C4-2B (cell line): ENCODE measurements around the gene DHX16.

Experiments used
- ZFX ChIP-seq: fragments of 450-650 bp; IDR thresholded peaks from 2 replicates; pipeline ENCODE4 v1.6.1; 2017
- TF ChIP-seq, protein P1 (sequence below): fragments of 450-650 bp; conservative IDR thresholded peaks from 2 replicates; pipeline ENCODE4 v1.5.1; 2017; ENCODE audit warnings: mild to moderate bottlenecking

DNA sequence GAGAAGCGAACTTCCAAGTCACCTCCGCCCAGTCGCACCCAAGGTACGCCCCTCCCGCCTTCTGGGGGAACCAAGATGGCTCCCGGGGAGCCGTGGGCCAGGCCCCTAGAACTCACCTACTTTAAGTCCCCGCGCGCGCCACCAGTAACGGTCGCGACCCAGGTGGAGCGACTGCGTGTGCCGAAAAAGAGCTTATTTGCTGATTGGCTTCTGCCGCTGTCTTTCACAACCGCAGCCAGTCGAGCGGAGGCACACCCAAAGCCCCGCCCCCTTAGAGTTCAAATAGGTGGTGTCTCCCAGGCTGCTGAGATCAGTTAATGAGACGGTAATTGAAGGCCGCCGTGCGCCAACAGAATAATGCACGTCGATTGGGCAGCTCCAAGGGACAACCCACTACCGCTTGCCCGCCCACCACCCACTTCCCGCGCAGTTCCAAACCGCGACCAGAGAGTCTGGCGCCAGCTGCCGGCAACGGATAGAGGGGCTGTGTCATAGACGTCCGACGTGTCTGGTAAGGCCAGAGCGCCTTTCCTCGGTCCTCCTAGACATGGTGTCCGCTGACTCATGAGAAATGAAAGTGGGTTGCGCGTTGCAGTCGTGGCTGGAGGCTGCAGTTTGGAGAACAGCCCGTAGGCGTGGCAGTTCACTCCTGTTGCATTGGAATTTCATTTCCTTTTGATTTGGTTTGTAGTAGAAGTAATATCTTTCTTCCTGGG lies 44.5 kb upstream of the DHX16 start, which contains the start of gene MDC1:
- TF ChIP-seq, protein P1, sequence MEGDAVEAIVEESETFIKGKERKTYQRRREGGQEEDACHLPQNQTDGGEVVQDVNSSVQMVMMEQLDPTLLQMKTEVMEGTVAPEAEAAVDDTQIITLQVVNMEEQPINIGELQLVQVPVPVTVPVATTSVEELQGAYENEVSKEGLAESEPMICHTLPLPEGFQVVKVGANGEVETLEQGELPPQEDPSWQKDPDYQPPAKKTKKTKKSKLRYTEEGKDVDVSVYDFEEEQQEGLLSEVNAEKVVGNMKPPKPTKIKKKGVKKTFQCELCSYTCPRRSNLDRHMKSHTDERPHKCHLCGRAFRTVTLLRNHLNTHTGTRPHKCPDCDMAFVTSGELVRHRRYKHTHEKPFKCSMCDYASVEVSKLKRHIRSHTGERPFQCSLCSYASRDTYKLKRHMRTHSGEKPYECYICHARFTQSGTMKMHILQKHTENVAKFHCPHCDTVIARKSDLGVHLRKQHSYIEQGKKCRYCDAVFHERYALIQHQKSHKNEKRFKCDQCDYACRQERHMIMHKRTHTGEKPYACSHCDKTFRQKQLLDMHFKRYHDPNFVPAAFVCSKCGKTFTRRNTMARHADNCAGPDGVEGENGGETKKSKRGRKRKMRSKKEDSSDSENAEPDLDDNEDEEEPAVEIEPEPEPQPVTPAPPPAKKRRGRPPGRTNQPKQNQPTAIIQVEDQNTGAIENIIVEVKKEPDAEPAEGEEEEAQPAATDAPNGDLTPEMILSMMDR: no peak
- TF ChIP-seq ZFX: no peak
